WERI-Rb-1 (cell line): Measurements from ENCODE around the gene OTUD7B.

Experiments used
- DNase-seq: peaks from one replicate; pipeline ENCODE4 v3.0.0-alpha.2; 2020
- H3K27ac ChIP-seq: fragments of 250-450 bp; sonication (Bioruptor Pico); 2 replicates; pipeline ENCODE4 v1.5.1; 2020; ENCODE audit warnings: mild to moderate bottlenecking, moderate library complexity
- H3K27me3 ChIP-seq: fragments of 250-450 bp; sonication (Bioruptor Pico); 2 replicates; pipeline ENCODE4 v1.5.1; 2021; ENCODE audit warnings: mild to moderate bottlenecking, low read depth, moderate library complexity; ENCODE audit not compliant: insufficient read depth, severe bottlenecking
- H3K36me3 ChIP-seq: fragments of 250-450 bp; sonication (Bioruptor Pico); 2 replicates; pipeline ENCODE4 v1.5.1; 2020; ENCODE audit warnings: mild to moderate bottlenecking, moderate library complexity
- H3K4me3 ChIP-seq: 2 replicates; pipeline ENCODE4 v1.5.1; 2011; ENCODE audit warnings: low read depth, mild to moderate bottlenecking, control low read depth, low read length
- H3K9me3 ChIP-seq: fragments of 250-450 bp; sonication (Bioruptor Pico); 2 replicates; pipeline ENCODE4 v1.5.1; 2021; ENCODE audit warnings: mild to moderate bottlenecking, moderate library complexity; ENCODE audit not compliant: severe bottlenecking
- CTCF ChIP-seq: IDR thresholded peaks from 2 replicates; pipeline ENCODE4 v1.5.1; 2011; ENCODE audit warnings: low read depth, mild to moderate bottlenecking, control low read depth, inconsistent platforms, low read length

Gene OTUD7B

GRCh38 chr1:149936170-149936991 is 74.1 kb downstream of the OTUD7B start, which contains the start of gene MTMR11:
Gene MTMR11, minus strand, starts transcription at chr1:149936879. Its CDS starts 232 bp downstream, at chr1:149936647.
- Histone ChIP-seq H3K36me3 (no peaks in the 10 kb centered on the region), H3K9me3 (no peaks in the 10 kb centered on the region), H3K4me3 (no peak within 1 kb of the TSS), H3K27me3 (no peaks in the 10 kb centered on the region), H3K27ac (no peak within 1 kb of the TSS)
- no peak for TF ChIP-seq CTCF
- no peak for DNase-seq

GRCh38 chr1:149934356-149934755 is 76.2 kb downstream of the OTUD7B start:
- no peak for TF ChIP-seq CTCF
- no peak for DNase-seq
- no peak overlapping the region for H3K4me3 ChIP-seq
- H3K9me3 ChIP-seq, result peaks cover 1% of the 10 kb centered on the region
- no peaks in the 10 kb centered on the region for H3K36me3 ChIP-seq
- no peaks in the 10 kb centered on the region for H3K27me3 ChIP-seq
- H3K27ac ChIP-seq, result no peak overlapping the region

- no peak for TF ChIP-seq CTCF
- no peaks in the 10 kb centered on the region for H3K27me3 ChIP-seq
- H3K4me3 ChIP-seq, result no peak overlapping the region
Measured at GRCh38 chr1:149933208-149933607, 77.3 kb downstream of the OTUD7B start.

GRCh38 chr1:149932474-149932873 is 78.1 kb downstream of the OTUD7B start:
- H3K27me3 ChIP-seq, result no peaks in the 10 kb centered on the region
- no peak overlapping the region for H3K27ac ChIP-seq
- no peak for DNase-seq
- TF ChIP-seq CTCF, result no peak
- peaks cover 2% of the 10 kb centered on the region for H3K9me3 ChIP-seq
- no peak overlapping the region for H3K4me3 ChIP-seq
- H3K36me3 ChIP-seq, result peaks cover under 1% of the 10 kb centered on the region; the same call in 1 of the 2 replicates

More at GRCh38 chr1:149933208-149933607, 77.3 kb downstream of the OTUD7B start:
- H3K36me3 ChIP-seq, result no peaks in the 10 kb centered on the region
- no peak overlapping the region for H3K27ac ChIP-seq
- DNase-seq, result no peak
- peaks cover 2% of the 10 kb centered on the region for H3K9me3 ChIP-seq

- Histone ChIP-seq H3K27ac (no peak overlapping the region), H3K27me3 (no peaks in the 10 kb centered on the region), H3K4me3 (no peak overlapping the region), H3K9me3 (peaks cover 2% of the 10 kb centered on the region), H3K36me3 (peaks cover 11% of the 10 kb centered on the region)
- DNase-seq, result no peak
- no peak for TF ChIP-seq CTCF
Measured at GRCh38 chr1:149931212-149931790, 79.2 kb downstream of the OTUD7B start.
